OCI-LY7 (cell line): ENCODE data around the gene PRAC2.

ENCODE experiments used
- CTCF ChIP-seq: fragments of 200-600 bp; sonication (generic); conservative IDR thresholded peaks from 2 replicates; pipeline ENCODE4 v1.5.1; 2014; ENCODE audit warnings: mild to moderate bottlenecking, antibody characterized with exemption, low read length, moderate library complexity, mixed read lengths
- EZH2phosphoT487 ChIP-seq: fragments of 200-600 bp; sonication (generic); IDR thresholded peaks from 2 replicates; pipeline ENCODE4 v1.6.1; 2018; ENCODE audit warnings: low read depth, borderline replicate concordance, mild to moderate bottlenecking, mixed run types, antibody characterized with exemption, low read length, moderate library complexity, mixed read lengths

DNA sequence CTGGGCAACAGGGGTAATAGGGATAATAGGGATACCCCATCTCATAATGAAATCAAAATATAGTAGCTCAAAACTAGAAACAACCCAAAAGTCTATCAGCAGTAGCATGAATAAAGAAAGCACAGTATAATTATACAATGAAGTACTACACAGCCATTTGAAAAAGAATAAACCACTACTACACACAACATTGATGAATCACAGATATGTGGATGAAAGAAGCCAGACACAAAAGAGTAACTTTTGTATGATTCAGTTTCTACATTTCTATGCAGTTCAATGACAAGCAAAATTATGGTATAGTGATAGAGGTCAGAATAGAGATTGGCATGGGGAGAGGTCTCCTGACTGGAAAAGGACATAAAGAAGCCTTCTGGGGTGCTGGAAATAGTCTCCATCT is 8.4 kb downstream of the PRAC2 start:
- TF ChIP-seq CTCF (no peak), EZH2phosphoT487 (no peak)
